Spleen (tissue), 7 donors: Measurements from ENCODE around the gene TMEM144.

Experiments
- POLR2A ChIP-seq, 3 donors: fragments of 450-650 bp; IDR thresholded peaks; one replicate each; pipeline ENCODE4 v1.5.1; 2017; ENCODE audit warnings: antibody characterized with exemption in 3 of 3, mild to moderate bottlenecking in 1 of 3
- TF ChIP-seq, protein P1 (sequence below), 11 experiments: fragments of 200-600 bp in 7 of 11; fragments of 450-650 bp in 4 of 11; sonication (generic) in 4 of 11; IDR thresholded peaks in 8 of 11; conservative IDR thresholded peaks in 3 of 11; 1 replicate in 7 of 11; 2 replicates in 4 of 11; pipeline versions ENCODE4 v1.4.0 to v1.8.0; 2016 to 2021; ENCODE audit warnings: antibody characterized with exemption in 11 of 11, inconsistent platforms in 4 of 11, mild to moderate bottlenecking in 1 of 11
- donor health status: DM: no; HTN: no; CAD: no; lungs with moderate emphysema.
- donor health status: DM: no; HTN: no; CAD: no.
- donor health status: DM: no; HTN: no; CAD: no.

DNA sequence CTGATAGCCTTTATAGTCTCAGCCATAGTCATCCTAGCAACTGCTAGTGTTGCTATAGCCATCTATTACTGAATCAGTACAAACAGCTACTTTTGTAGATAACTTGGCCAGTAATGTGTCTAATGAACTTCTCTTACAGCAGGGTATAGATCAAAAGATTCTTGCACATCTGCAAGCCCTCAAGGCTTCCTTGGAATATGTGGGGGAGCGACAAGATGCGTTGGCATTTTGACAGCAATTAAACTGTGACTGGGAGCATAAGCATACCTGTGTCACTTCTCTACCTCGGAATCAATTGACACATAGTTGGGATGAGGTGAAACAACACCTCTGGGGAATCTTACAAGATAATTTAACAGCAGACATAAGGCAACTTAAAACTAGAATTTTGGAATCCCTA, 87.6 kb downstream of the TMEM144 start:
- TF ChIP-seq, protein P1, sequence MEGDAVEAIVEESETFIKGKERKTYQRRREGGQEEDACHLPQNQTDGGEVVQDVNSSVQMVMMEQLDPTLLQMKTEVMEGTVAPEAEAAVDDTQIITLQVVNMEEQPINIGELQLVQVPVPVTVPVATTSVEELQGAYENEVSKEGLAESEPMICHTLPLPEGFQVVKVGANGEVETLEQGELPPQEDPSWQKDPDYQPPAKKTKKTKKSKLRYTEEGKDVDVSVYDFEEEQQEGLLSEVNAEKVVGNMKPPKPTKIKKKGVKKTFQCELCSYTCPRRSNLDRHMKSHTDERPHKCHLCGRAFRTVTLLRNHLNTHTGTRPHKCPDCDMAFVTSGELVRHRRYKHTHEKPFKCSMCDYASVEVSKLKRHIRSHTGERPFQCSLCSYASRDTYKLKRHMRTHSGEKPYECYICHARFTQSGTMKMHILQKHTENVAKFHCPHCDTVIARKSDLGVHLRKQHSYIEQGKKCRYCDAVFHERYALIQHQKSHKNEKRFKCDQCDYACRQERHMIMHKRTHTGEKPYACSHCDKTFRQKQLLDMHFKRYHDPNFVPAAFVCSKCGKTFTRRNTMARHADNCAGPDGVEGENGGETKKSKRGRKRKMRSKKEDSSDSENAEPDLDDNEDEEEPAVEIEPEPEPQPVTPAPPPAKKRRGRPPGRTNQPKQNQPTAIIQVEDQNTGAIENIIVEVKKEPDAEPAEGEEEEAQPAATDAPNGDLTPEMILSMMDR (IDR thresholded peaks at IDR 0.05 in 8 of 11, conservative IDR thresholded peaks at IDR 0.05 in 3 of 11) = no peak
- no peak for TF ChIP-seq POLR2A (IDR thresholded peaks at IDR 0.05)
